ENCODE results near the gene RUBCNL. TPM values are rescaled to one million over a fixed set of nuclear protein-coding genes. Genes with fewer than 3 reads are reported as not detected.
A peak's percentile ranks its signal among the peaks of the same experiment; 100 is the strongest.

RUBCNL gene
- total RNA-seq, 2 donors from 2014 or later, result 0.59 to 9.9 TPM

GRCh38 chr13:46367617-46368327, 19.3 kb downstream of the RUBCNL start:
- 84% methylated on average over 3 of the region's 3 CpGs for WGBS
- intact Hi-C loops (cut with DNase I), result no loop called here
- TF ChIP-seq POLR2A (IDR thresholded peaks at IDR 0.05) (no peak), POLR2AphosphoS5 (IDR thresholded peaks at IDR 0.05) (no peak)
- TF ChIP-seq, protein P1, sequence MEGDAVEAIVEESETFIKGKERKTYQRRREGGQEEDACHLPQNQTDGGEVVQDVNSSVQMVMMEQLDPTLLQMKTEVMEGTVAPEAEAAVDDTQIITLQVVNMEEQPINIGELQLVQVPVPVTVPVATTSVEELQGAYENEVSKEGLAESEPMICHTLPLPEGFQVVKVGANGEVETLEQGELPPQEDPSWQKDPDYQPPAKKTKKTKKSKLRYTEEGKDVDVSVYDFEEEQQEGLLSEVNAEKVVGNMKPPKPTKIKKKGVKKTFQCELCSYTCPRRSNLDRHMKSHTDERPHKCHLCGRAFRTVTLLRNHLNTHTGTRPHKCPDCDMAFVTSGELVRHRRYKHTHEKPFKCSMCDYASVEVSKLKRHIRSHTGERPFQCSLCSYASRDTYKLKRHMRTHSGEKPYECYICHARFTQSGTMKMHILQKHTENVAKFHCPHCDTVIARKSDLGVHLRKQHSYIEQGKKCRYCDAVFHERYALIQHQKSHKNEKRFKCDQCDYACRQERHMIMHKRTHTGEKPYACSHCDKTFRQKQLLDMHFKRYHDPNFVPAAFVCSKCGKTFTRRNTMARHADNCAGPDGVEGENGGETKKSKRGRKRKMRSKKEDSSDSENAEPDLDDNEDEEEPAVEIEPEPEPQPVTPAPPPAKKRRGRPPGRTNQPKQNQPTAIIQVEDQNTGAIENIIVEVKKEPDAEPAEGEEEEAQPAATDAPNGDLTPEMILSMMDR (IDR thresholded peaks at IDR 0.05), result no peak
- H3K27ac ChIP-seq, result no peak overlapping the region
- no peak for DNase-seq (ENCODE audit: low spot score)
- H3K4me3 ChIP-seq, result no peak overlapping the region
- H3K36me3 ChIP-seq, result no peaks in the 10 kb centered on the region
- H3K27me3 ChIP-seq (replicated peaks; ENCODE audit: insufficient read depth), result no peaks in the 10 kb centered on the region
- H3K4me1 ChIP-seq (replicated peaks), result no peaks in the 10 kb centered on the region
- no peaks in the 10 kb centered on the region for H3K9me3 ChIP-seq

DNA sequence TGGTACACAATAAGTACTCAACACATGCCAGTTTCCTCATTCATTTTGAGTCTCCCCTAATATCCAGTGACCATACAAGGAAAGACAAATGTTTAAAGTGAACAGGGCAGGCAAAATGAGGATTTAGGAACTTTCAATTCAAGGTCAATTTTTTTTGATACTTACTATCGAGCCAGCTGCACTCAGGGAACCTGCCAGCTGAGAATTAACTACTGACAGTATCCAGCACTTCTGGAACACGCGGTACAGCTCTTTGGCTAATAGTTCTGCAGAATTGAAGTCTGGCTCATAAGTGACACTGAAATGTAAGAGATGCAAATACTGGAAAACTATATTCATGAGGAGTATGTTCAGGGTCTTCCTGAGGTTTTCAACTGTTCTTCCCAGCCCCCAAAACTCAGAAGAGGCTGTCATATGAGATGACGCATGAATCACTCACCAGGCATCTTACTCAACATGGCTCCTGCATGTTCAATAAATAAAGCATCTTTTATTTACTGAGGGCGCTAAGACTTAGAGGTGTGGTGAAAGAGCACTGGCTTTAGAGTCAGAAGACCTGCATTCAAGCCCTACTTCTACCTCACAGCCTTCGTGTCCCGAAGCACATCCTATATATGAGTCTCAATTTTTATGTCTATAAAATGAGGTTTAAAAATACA, 25.6 kb downstream of the RUBCNL start:
- no peak overlapping the region for H3K27ac ChIP-seq
- no peak for DNase-seq (ENCODE audit: low spot score)

GRCh38 chr13:46360604-46361003, 26.4 kb downstream of the RUBCNL start:
- TF ChIP-seq, protein P1 (IDR thresholded peaks at IDR 0.05), result no peak
- TF ChIP-seq POLR2AphosphoS5 (IDR thresholded peaks at IDR 0.05), result peak; percentile 8
- intact Hi-C loops (cut with DNase I), result no loop called here
- Histone ChIP-seq H3K27me3 (replicated peaks; ENCODE audit: insufficient read depth) (no peaks in the 10 kb centered on the region), H3K4me1 (replicated peaks) (no peaks in the 10 kb centered on the region), H3K9me3 (no peaks in the 10 kb centered on the region), H3K4me3 (no peak overlapping the region), H3K27ac (no peak overlapping the region), H3K36me3 (no peaks in the 10 kb centered on the region)
- no peak for DNase-seq (ENCODE audit: low spot score)
- WGBS, result 83% methylated on average over 3 of the region's 3 CpGs

More for the DNA sequence above, 25.6 kb downstream of the RUBCNL start:
- WGBS, result 76% methylated on average over 7 of the region's 7 CpGs
- Histone ChIP-seq H3K27me3 (replicated peaks; ENCODE audit: insufficient read depth) (no peaks in the 10 kb centered on the region), H3K36me3 (no peaks in the 10 kb centered on the region), H3K4me3 (no peak overlapping the region), H3K4me1 (replicated peaks) (no peaks in the 10 kb centered on the region), H3K9me3 (no peaks in the 10 kb centered on the region)
- TF ChIP-seq POLR2AphosphoS5 (IDR thresholded peaks at IDR 0.05), result no peak
- TF ChIP-seq, protein P1 (IDR thresholded peaks at IDR 0.05), result no peak
- no peak for TF ChIP-seq POLR2A (IDR thresholded peaks at IDR 0.05)
- intact Hi-C loops (cut with DNase I), result no loop called here

- H3K4me1 ChIP-seq (replicated peaks), result no peaks in the 10 kb centered on the region
- WGBS, result 81% methylated on average over 1 of the region's 1 CpG
- no peak overlapping the region for H3K27ac ChIP-seq
- TF ChIP-seq, protein P1 (IDR thresholded peaks at IDR 0.05), result no peak
- no peak for TF ChIP-seq POLR2AphosphoS5 (IDR thresholded peaks at IDR 0.05)
- no peak for TF ChIP-seq POLR2A (IDR thresholded peaks at IDR 0.05)
- H3K9me3 ChIP-seq, result no peaks in the 10 kb centered on the region
- DNase-seq (ENCODE audit: low spot score), result no peak
- intact Hi-C loops (cut with DNase I), result no loop called here
- H3K36me3 ChIP-seq, result no peaks in the 10 kb centered on the region
- H3K4me3 ChIP-seq, result no peak overlapping the region
- H3K27me3 ChIP-seq (replicated peaks; ENCODE audit: insufficient read depth), result no peaks in the 10 kb centered on the region
These were observed 27.3 kb downstream of the RUBCNL start for GRCh38 chr13:46359714-46360113.

All from prostate gland (tissue), 2 donors.